ENCODE data around the gene ACAA2.

DNA sequence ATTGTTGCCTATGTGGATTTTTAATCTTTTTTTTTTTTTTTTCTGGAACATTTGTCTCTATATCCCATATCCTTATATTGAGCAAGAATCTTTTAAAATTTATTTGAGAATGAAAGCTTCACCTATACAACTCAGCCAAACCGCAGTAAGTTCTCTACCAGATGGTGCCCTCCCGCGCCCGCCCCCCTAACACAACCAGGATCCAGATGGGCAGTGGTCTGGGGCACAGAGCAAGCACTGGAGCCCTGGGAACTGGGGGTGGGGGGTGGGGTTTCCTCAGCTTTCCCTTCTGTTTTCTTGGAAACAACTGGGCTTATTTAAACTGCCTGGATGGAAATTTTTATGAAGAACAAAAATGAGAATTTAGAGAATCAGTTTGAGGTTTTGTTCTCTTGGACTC is 74.6 kb downstream of the ACAA2 start:
- TF ChIP-seq, protein P1, sequence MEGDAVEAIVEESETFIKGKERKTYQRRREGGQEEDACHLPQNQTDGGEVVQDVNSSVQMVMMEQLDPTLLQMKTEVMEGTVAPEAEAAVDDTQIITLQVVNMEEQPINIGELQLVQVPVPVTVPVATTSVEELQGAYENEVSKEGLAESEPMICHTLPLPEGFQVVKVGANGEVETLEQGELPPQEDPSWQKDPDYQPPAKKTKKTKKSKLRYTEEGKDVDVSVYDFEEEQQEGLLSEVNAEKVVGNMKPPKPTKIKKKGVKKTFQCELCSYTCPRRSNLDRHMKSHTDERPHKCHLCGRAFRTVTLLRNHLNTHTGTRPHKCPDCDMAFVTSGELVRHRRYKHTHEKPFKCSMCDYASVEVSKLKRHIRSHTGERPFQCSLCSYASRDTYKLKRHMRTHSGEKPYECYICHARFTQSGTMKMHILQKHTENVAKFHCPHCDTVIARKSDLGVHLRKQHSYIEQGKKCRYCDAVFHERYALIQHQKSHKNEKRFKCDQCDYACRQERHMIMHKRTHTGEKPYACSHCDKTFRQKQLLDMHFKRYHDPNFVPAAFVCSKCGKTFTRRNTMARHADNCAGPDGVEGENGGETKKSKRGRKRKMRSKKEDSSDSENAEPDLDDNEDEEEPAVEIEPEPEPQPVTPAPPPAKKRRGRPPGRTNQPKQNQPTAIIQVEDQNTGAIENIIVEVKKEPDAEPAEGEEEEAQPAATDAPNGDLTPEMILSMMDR (IDR thresholded peaks at IDR 0.05; ENCODE audit: poor library complexity): no peak
- TF ChIP-seq EZH2 (IDR thresholded peaks at IDR 0.05; ENCODE audit: borderline replicate concordance): no peak
- TF ChIP-seq EZH2phosphoT487 (IDR thresholded peaks at IDR 0.05; ENCODE audit: low read depth, severe bottlenecking, unreplicated experiment): no peak
